HUES64 (cell line): ENCODE data around the gene TRPC5OS. TPM values are rescaled to one million over a fixed set of nuclear protein-coding genes. Genes with fewer than 3 reads are reported as not detected.

Source experiments
- H3K27ac ChIP-seq: 2 replicates; pipeline ENCODE4 v1.7.0; 2013; ENCODE audit warnings: low read depth, low read length, inconsistent platforms
- H3K27me3 ChIP-seq: 2 replicates; pipeline ENCODE4 v1.6.1; 2013; ENCODE audit warnings: mild to moderate bottlenecking, low read length; ENCODE audit not compliant: insufficient read depth
- H3K36me3 ChIP-seq: 2 replicates; pipeline ENCODE4 v1.6.1; 2013; ENCODE audit warnings: mild to moderate bottlenecking, low read length; ENCODE audit not compliant: insufficient read depth
- H3K4me1 ChIP-seq: 2 replicates; pipeline ENCODE4 v1.6.1; 2013; ENCODE audit warnings: mild to moderate bottlenecking, low read length, moderate library complexity; ENCODE audit not compliant: insufficient read depth
- H3K4me3 ChIP-seq: 2 replicates; pipeline ENCODE4 v1.5.1; 2013; ENCODE audit warnings: mild to moderate bottlenecking, low read length, moderate library complexity
- H3K9ac ChIP-seq: 2 replicates; pipeline ENCODE4 v1.6.1; 2013; ENCODE audit warnings: mild to moderate bottlenecking, low read depth, low read length
- H3K9me3 ChIP-seq: 2 replicates; pipeline ENCODE4 v1.6.1; 2013; ENCODE audit warnings: low read depth, low read length; ENCODE audit not compliant: insufficient read depth
- WGBS: fragments of 150-250, 120-280 bp; methylation state at CpG from one replicate; pipeline ENCODE4 v1.1.7; 2013; ENCODE audit warnings: missing lambda C conversion rate; 5-methylcytosine and 5-hydroxymethylcytosine counted together
- polyA plus RNA-seq, 2 experiments: library from polyadenylated mRNA; stranded (reverse); fragments of 50-300 nt; gene quantifications; one replicate each; pipeline ENCODE4 v1.2.3, GENCODE V29; 2013

TRPC5OS gene
- polyA plus RNA-seq (2013, experiment 1 of 2) = not detected
- polyA plus RNA-seq (2013, experiment 2 of 2) = not detected

- no peak within 1 kb of the TSS for H3K9ac ChIP-seq
- no peaks in the 10 kb centered on the region for H3K4me1 ChIP-seq
- H3K9me3 ChIP-seq = no peaks in the 10 kb centered on the region
- no peaks in the 10 kb centered on the region for H3K36me3 ChIP-seq
- WGBS = 88% methylated on average over 1 of the region's 1 CpG
- no peak within 1 kb of the TSS for H3K4me3 ChIP-seq
- H3K27ac ChIP-seq = no peak within 1 kb of the TSS
- H3K27me3 ChIP-seq = no peaks in the 10 kb centered on the region
Observed at GRCh38 chrX:111875881-111876280, at the start of gene TRPC5OS. Gene TRPC5OS, plus strand, starts transcription at chrX:111876181. Its CDS starts 25,669 bp downstream, at chrX:111901850.

DNA sequence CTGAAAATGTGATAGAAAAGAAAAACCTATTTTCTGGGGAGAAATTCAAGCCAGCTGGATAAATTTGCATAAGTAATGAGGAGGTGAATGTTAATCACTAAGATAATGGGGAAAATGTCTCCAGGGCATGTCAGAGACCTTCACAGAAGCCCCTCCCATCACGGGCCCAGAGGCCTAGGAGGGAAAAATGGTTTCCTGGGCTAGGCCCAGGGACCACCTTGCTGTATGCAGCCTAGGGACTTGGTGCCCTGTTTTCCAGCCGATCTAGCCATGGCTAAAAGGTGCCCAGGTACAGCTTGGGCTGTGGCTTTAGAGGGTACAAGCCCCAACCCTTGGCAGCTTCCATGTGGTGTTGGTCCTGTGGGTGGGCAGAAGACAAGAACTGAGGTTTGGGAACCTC, 46.6 kb upstream of the TRPC5OS start:
- 50% methylated on average over 2 of the region's 2 CpGs for WGBS
- no peak overlapping the region for H3K4me3 ChIP-seq
- no peak overlapping the region for H3K27ac ChIP-seq
- no peaks in the 10 kb centered on the region for H3K9me3 ChIP-seq
- no peaks in the 10 kb centered on the region for H3K36me3 ChIP-seq
- H3K27me3 ChIP-seq = no peaks in the 10 kb centered on the region
- no peaks in the 10 kb centered on the region for H3K4me1 ChIP-seq
- H3K9ac ChIP-seq = no peak overlapping the region

GRCh38 chrX:111830571-111830970, 45.4 kb upstream of the TRPC5OS start:
- no peak overlapping the region for H3K27ac ChIP-seq
- H3K27me3 ChIP-seq = no peaks in the 10 kb centered on the region
- H3K36me3 ChIP-seq = no peaks in the 10 kb centered on the region
- H3K9ac ChIP-seq = no peak overlapping the region
- H3K4me1 ChIP-seq = no peaks in the 10 kb centered on the region
- H3K9me3 ChIP-seq = no peaks in the 10 kb centered on the region
- no peak overlapping the region for H3K4me3 ChIP-seq
- WGBS = 93% methylated on average over 1 of the region's 2 CpGs

DNA sequence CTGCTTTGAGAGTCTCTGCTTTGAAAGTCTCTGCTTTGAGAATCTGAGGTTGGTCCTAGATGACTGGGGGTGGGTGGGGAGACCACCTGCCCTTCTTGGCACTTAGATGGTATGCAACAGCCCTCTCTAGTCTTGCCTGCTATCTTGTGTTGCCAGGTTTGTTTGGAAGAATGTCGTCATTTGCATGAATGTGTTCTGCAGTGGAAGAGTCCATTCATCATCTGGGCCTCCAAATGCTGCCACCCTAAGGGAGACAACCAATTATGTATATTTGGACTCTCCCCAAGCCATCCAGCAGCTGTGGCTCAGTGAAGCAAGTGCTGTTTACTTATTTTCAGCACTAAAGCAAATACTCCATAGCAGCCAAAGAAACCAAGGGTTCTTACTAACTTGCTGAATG, 44.6 kb upstream of the TRPC5OS start:
- H3K9ac ChIP-seq = no peak overlapping the region
- H3K4me1 ChIP-seq = no peaks in the 10 kb centered on the region
- no peak overlapping the region for H3K27ac ChIP-seq
- no peaks in the 10 kb centered on the region for H3K27me3 ChIP-seq
- H3K36me3 ChIP-seq = no peaks in the 10 kb centered on the region
- WGBS = 77% methylated on average over 1 of the region's 1 CpG
- H3K9me3 ChIP-seq = no peaks in the 10 kb centered on the region
- H3K4me3 ChIP-seq = no peak overlapping the region

- 96% methylated on average over 1 of the region's 1 CpG for WGBS
- no peaks in the 10 kb centered on the region for H3K9me3 ChIP-seq
- no peaks in the 10 kb centered on the region for H3K36me3 ChIP-seq
- H3K9ac ChIP-seq = no peak overlapping the region
- H3K27me3 ChIP-seq = no peaks in the 10 kb centered on the region
- no peak overlapping the region for H3K4me3 ChIP-seq
- H3K27ac ChIP-seq = no peak overlapping the region
- no peaks in the 10 kb centered on the region for H3K4me1 ChIP-seq
Observed at GRCh38 chrX:111837197-111837596, 38.8 kb upstream of the TRPC5OS start.

DNA sequence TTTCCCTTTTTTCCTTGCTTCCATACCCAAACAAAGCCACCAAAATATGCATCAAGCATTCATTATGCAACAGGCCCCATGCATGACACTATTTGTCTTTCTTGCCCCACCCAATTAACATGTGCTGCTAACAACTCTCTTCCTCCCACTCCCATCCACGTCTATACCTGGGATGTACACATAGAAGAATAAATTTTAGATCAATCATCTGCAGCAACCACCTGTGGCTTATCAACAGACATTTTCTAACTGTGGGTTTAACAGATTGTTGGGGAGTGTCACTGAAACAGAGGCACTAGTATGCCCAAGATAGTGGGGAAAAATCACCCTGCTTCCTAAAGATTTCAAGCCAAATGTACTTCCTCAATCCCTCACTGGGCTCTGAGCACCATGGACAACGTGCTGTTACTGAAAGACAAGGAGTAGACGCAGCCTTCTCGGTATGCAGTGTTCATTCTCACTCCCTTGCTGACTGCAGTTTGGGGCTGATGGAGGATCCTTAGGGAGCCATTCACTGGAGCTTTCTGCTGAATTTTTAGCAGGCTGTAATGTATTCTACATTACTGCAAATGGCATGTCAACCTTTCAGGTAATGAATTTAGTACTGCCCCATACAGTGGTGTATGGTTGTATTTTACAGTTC, 28.4 kb upstream of the TRPC5OS start:
- no peak overlapping the region for H3K9ac ChIP-seq
- H3K36me3 ChIP-seq = no peaks in the 10 kb centered on the region
- H3K27ac ChIP-seq = no peak overlapping the region
- no peaks in the 10 kb centered on the region for H3K27me3 ChIP-seq
- no peaks in the 10 kb centered on the region for H3K9me3 ChIP-seq
- WGBS = 100% methylated on average over 3 of the region's 4 CpGs
- H3K4me1 ChIP-seq = no peaks in the 10 kb centered on the region
- H3K4me3 ChIP-seq = no peak overlapping the region

- 94% methylated on average over 4 of the region's 5 CpGs for WGBS
- no peak overlapping the region for H3K4me3 ChIP-seq
- no peaks in the 10 kb centered on the region for H3K9me3 ChIP-seq
- H3K9ac ChIP-seq = no peak overlapping the region
- no peak overlapping the region for H3K27ac ChIP-seq
- no peaks in the 10 kb centered on the region for H3K27me3 ChIP-seq
- H3K36me3 ChIP-seq = no peaks in the 10 kb centered on the region
- no peaks in the 10 kb centered on the region for H3K4me1 ChIP-seq
Observed at GRCh38 chrX:111848541-111848940, 27.4 kb upstream of the TRPC5OS start.

DNA sequence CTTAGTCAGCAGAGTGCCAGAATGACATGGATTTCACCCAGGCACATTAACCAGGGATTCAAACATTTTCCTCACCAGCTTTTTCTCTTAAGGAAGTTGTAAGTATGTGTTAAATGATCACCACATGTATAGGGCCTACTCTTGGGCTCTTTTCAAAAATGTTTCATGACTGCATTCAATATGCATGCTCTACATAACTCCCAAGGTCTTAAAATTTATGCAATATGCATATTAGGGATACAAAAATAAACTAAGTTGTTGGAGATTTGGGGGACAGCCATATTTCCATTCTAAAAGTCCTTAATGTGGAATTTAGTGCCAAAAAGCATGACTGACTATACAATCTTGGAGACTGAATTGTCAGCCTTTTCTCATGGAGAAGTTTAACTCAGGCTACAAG, 25.0 kb upstream of the TRPC5OS start:
- Histone ChIP-seq H3K4me3 (no peak overlapping the region), H3K36me3 (no peaks in the 10 kb centered on the region), H3K27me3 (no peaks in the 10 kb centered on the region), H3K4me1 (no peaks in the 10 kb centered on the region), H3K9ac (no peak overlapping the region), H3K27ac (no peak overlapping the region), H3K9me3 (no peaks in the 10 kb centered on the region)

- Histone ChIP-seq H3K9me3 (no peaks in the 10 kb centered on the region), H3K4me3 (no peak overlapping the region), H3K27ac (no peak overlapping the region), H3K36me3 (no peaks in the 10 kb centered on the region), H3K27me3 (no peaks in the 10 kb centered on the region), H3K4me1 (no peaks in the 10 kb centered on the region), H3K9ac (no peak overlapping the region)
- WGBS = 98% methylated on average over 3 of the region's 4 CpGs
Observed at GRCh38 chrX:111854556-111855490, 21.2 kb upstream of the TRPC5OS start.

DNA sequence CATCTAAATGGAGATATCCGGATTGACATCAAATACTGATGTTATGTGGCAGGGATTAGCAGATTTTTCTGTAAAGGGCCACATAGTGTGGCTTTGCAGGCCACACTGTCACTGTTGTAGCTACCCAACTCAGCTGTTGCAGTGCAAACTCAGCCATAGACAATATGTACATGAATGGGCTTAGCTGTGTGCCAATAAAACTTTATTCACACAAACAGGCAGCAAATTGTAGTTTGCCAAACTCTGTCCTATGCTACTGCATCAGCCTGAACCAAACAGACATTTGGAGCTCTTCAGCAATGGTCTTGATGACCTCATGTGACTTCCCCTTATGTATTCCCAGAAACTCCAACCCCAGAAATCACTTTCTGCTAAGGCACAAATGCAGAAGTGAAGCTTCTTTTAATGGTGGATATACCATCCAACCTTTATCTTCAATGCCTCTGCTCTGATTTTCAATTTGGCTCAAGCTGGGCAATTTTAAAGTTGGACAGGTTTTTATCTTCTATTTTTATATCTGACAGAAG, 18.4 kb upstream of the TRPC5OS start:
- Histone ChIP-seq H3K4me3 (no peak overlapping the region), H3K27ac (no peak overlapping the region), H3K36me3 (no peaks in the 10 kb centered on the region), H3K27me3 (no peaks in the 10 kb centered on the region), H3K9ac (no peak overlapping the region), H3K4me1 (no peaks in the 10 kb centered on the region), H3K9me3 (no peaks in the 10 kb centered on the region)
- 85% methylated on average over 1 of the region's 1 CpG for WGBS

DNA sequence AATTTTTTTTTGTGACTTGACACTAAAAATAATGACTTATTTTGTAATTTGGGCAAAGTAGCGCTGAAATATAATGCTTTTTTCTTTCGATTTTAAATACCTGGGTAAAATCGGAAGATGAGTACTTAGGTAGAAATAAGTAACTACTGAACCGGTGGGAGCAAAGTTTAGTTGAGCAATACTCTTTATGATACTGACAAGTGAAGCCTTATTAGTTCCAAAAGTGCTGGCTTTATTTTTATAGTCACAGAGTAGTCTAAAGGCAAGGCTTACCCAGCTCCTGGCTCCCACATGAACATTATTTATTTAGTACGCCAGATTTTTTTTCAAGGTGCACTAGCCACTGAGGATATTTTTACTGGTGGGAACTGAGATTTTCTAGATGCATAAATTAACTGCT, 14.4 kb upstream of the TRPC5OS start:
- H3K4me3 ChIP-seq = no peak overlapping the region
- no peaks in the 10 kb centered on the region for H3K4me1 ChIP-seq
- WGBS = 92% methylated on average over 5 of the region's 5 CpGs
- no peaks in the 10 kb centered on the region for H3K36me3 ChIP-seq
- H3K9ac ChIP-seq = no peak overlapping the region
- H3K9me3 ChIP-seq = no peaks in the 10 kb centered on the region
- H3K27me3 ChIP-seq = no peaks in the 10 kb centered on the region
- no peak overlapping the region for H3K27ac ChIP-seq
